ENCODE results near the gene ARHGAP40.

DNA sequence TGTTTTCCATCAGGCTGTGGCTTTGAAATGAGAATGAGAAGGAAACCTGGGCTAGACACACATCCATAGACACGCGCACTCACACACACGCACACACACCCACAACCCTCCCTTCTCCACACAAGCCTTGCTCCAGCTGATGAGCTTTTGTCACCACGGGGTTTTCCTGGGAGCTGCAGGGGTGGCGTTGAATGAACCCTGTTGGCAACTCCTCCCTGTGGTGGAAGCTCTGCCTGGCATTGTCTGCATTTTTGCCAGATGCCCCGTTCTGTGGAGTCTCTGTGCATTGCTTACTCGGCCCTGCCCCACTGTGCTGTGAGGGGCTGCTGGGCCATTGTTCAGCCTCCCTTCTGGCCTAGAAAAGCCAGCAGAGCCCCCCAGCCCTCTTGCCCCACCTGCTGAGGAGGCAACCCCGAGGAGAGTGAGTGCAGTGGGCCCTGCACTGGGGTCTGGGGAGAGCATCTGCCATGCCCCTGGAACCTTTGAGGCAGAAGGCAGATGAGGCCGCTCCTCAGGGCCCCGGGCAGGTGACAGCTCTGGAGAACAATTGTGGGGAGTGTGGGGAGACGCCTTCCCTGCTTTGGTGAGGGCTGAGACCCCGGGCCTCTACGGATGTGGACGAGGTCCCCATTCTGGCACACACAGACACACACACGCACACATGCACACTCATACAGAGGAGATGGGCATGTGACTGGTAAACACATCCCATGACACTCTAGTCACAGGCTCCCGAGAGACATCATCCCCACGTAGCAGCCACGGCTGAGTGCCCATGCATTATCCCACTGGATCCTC lies 10.7 kb upstream of the ARHGAP40 start:
- TF ChIP-seq, protein P1, sequence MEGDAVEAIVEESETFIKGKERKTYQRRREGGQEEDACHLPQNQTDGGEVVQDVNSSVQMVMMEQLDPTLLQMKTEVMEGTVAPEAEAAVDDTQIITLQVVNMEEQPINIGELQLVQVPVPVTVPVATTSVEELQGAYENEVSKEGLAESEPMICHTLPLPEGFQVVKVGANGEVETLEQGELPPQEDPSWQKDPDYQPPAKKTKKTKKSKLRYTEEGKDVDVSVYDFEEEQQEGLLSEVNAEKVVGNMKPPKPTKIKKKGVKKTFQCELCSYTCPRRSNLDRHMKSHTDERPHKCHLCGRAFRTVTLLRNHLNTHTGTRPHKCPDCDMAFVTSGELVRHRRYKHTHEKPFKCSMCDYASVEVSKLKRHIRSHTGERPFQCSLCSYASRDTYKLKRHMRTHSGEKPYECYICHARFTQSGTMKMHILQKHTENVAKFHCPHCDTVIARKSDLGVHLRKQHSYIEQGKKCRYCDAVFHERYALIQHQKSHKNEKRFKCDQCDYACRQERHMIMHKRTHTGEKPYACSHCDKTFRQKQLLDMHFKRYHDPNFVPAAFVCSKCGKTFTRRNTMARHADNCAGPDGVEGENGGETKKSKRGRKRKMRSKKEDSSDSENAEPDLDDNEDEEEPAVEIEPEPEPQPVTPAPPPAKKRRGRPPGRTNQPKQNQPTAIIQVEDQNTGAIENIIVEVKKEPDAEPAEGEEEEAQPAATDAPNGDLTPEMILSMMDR (IDR thresholded peaks at IDR 0.05): no peak
- TF ChIP-seq POLR2A (IDR thresholded peaks at IDR 0.05): no peak
- TF ChIP-seq EP300 (IDR thresholded peaks at IDR 0.05): no peak

All from tibial nerve (tissue), 4 donors.